T-helper 1 cell treated with Interleukin-12 subunit alpha and Interleukin-12 subunit beta and Interleukin-4 antibody, amounts not matched to agents 30 μg/mL and 1 μg/mL, for 36 hours (primary cell): ENCODE results near the gene ELK4.

ENCODE experiments used
- H3K27ac Mint-ChIP-seq: one replicate; pipeline ENCODE4 v1.8.0; 2021; ENCODE audit warnings: mild to moderate bottlenecking, mixed read lengths
- H3K27me3 Mint-ChIP-seq: one replicate; pipeline ENCODE4 v1.8.0; 2021; ENCODE audit warnings: low read depth, mixed read lengths
- H3K36me3 Mint-ChIP-seq: one replicate; pipeline ENCODE4 v1.8.0; 2021; ENCODE audit warnings: low read depth, mixed read lengths
- H3K4me1 Mint-ChIP-seq: one replicate; pipeline ENCODE4 v1.8.0; 2021; ENCODE audit warnings: low read depth, mixed read lengths
- H3K4me3 Mint-ChIP-seq: one replicate; pipeline ENCODE4 v1.8.0; 2021; ENCODE audit warnings: mild to moderate bottlenecking, moderate library complexity, mixed read lengths
- H3K9me3 Mint-ChIP-seq: one replicate; pipeline ENCODE4 v1.8.0; 2021; ENCODE audit warnings: mixed read lengths

ELK4 gene

GRCh38 chr1:205589046-205589445, 42.8 kb downstream of the ELK4 start:
- Mint-ChIP-seq H3K36me3 (no peaks in the 10 kb centered on the region), H3K9me3 (no peaks in the 10 kb centered on the region), H3K4me1 (peaks cover 24% of the 10 kb centered on the region), H3K27ac (no peak overlapping the region), H3K27me3 (no peaks in the 10 kb centered on the region), H3K4me3 (no peak overlapping the region)

GRCh38 chr1:205588636-205589035, 43.2 kb downstream of the ELK4 start:
- no peak overlapping the region for H3K27ac Mint-ChIP-seq
- no peaks in the 10 kb centered on the region for H3K27me3 Mint-ChIP-seq
- H3K4me3 Mint-ChIP-seq = no peak overlapping the region
- H3K9me3 Mint-ChIP-seq = no peaks in the 10 kb centered on the region
- H3K36me3 Mint-ChIP-seq = no peaks in the 10 kb centered on the region
- H3K4me1 Mint-ChIP-seq = peaks cover 21% of the 10 kb centered on the region

- H3K4me1 Mint-ChIP-seq = peaks cover 17% of the 10 kb centered on the region
- H3K9me3 Mint-ChIP-seq = no peaks in the 10 kb centered on the region
- H3K27me3 Mint-ChIP-seq = no peaks in the 10 kb centered on the region
- H3K36me3 Mint-ChIP-seq = no peaks in the 10 kb centered on the region
- H3K4me3 Mint-ChIP-seq = no peak overlapping the region
- no peak overlapping the region for H3K27ac Mint-ChIP-seq
These were observed 44.2 kb downstream of the ELK4 start for GRCh38 chr1:205587581-205587980.

- H3K4me1 Mint-ChIP-seq = peaks cover 15% of the 10 kb centered on the region
- no peak overlapping the region for H3K4me3 Mint-ChIP-seq
- H3K9me3 Mint-ChIP-seq = no peaks in the 10 kb centered on the region
- no peak overlapping the region for H3K27ac Mint-ChIP-seq
- no peaks in the 10 kb centered on the region for H3K27me3 Mint-ChIP-seq
- H3K36me3 Mint-ChIP-seq = no peaks in the 10 kb centered on the region
These were observed 45.7 kb downstream of the ELK4 start for GRCh38 chr1:205585835-205586785.

GRCh38 chr1:205585169-205585834, 46.5 kb downstream of the ELK4 start:
- H3K27ac Mint-ChIP-seq = no peak overlapping the region
- H3K4me1 Mint-ChIP-seq = peaks cover 8% of the 10 kb centered on the region
- H3K27me3 Mint-ChIP-seq = no peaks in the 10 kb centered on the region
- no peak overlapping the region for H3K4me3 Mint-ChIP-seq
- H3K9me3 Mint-ChIP-seq = no peaks in the 10 kb centered on the region
- H3K36me3 Mint-ChIP-seq = no peaks in the 10 kb centered on the region

GRCh38 chr1:205584732-205585131, 47.1 kb downstream of the ELK4 start:
- H3K4me3 Mint-ChIP-seq = no peak overlapping the region
- no peaks in the 10 kb centered on the region for H3K36me3 Mint-ChIP-seq
- H3K27ac Mint-ChIP-seq = no peak overlapping the region
- H3K9me3 Mint-ChIP-seq = no peaks in the 10 kb centered on the region
- H3K4me1 Mint-ChIP-seq = peaks cover 7% of the 10 kb centered on the region
- no peaks in the 10 kb centered on the region for H3K27me3 Mint-ChIP-seq

GRCh38 chr1:205583461-205584130, 48.2 kb downstream of the ELK4 start:
- H3K36me3 Mint-ChIP-seq = no peaks in the 10 kb centered on the region
- no peaks in the 10 kb centered on the region for H3K9me3 Mint-ChIP-seq
- H3K27me3 Mint-ChIP-seq = peaks cover 6% of the 10 kb centered on the region
- no peak overlapping the region for H3K4me3 Mint-ChIP-seq
- H3K4me1 Mint-ChIP-seq = peaks cover 7% of the 10 kb centered on the region
- H3K27ac Mint-ChIP-seq = no peak overlapping the region

GRCh38 chr1:205582471-205583291, 49.1 kb downstream of the ELK4 start:
- Mint-ChIP-seq H3K4me1 (peaks cover 7% of the 10 kb centered on the region), H3K4me3 (no peak overlapping the region), H3K9me3 (no peaks in the 10 kb centered on the region), H3K27me3 (peaks cover 14% of the 10 kb centered on the region), H3K36me3 (no peaks in the 10 kb centered on the region), H3K27ac (no peak overlapping the region)

- Mint-ChIP-seq H3K27ac (no peak overlapping the region), H3K27me3 (peaks cover 17% of the 10 kb centered on the region), H3K4me1 (peaks cover 7% of the 10 kb centered on the region), H3K9me3 (no peaks in the 10 kb centered on the region), H3K4me3 (no peak overlapping the region), H3K36me3 (no peaks in the 10 kb centered on the region)
These were observed 49.8 kb downstream of the ELK4 start for GRCh38 chr1:205582046-205582445.

GRCh38 chr1:205581321-205581980, 50.4 kb downstream of the ELK4 start:
- Mint-ChIP-seq H3K9me3 (no peaks in the 10 kb centered on the region), H3K27me3 (peaks cover 17% of the 10 kb centered on the region), H3K4me1 (peaks cover 7% of the 10 kb centered on the region), H3K36me3 (no peaks in the 10 kb centered on the region), H3K27ac (no peak overlapping the region), H3K4me3 (no peak overlapping the region)

GRCh38 chr1:205580923-205581180, 51.0 kb downstream of the ELK4 start:
- H3K27me3 Mint-ChIP-seq = peaks cover 17% of the 10 kb centered on the region
- no peak overlapping the region for H3K27ac Mint-ChIP-seq
- H3K36me3 Mint-ChIP-seq = no peaks in the 10 kb centered on the region
- H3K9me3 Mint-ChIP-seq = no peaks in the 10 kb centered on the region
- H3K4me3 Mint-ChIP-seq = no peak overlapping the region
- H3K4me1 Mint-ChIP-seq = peaks cover 7% of the 10 kb centered on the region

- Mint-ChIP-seq H3K27me3 (peaks cover 17% of the 10 kb centered on the region), H3K27ac (no peak overlapping the region), H3K4me1 (peaks cover 7% of the 10 kb centered on the region), H3K36me3 (no peaks in the 10 kb centered on the region), H3K9me3 (no peaks in the 10 kb centered on the region), H3K4me3 (no peak overlapping the region)
These were observed 51.5 kb downstream of the ELK4 start for GRCh38 chr1:205580140-205580922.

- Mint-ChIP-seq H3K9me3 (no peaks in the 10 kb centered on the region), H3K27ac (no peak overlapping the region), H3K4me1 (peaks cover 7% of the 10 kb centered on the region), H3K36me3 (no peaks in the 10 kb centered on the region), H3K27me3 (peaks cover 17% of the 10 kb centered on the region), H3K4me3 (no peak overlapping the region)
These were observed 52.1 kb downstream of the ELK4 start for GRCh38 chr1:205579711-205580110.
